SH-SY5Y (cell line): Measurements from ENCODE around the gene LRTM2.

ENCODE experiments used
- GATA2 ChIP-seq: IDR thresholded peaks from 2 replicates; pipeline ENCODE4 v1.6.1; 2011; ENCODE audit warnings: mild to moderate bottlenecking, low read depth, low read length
- GATA3 ChIP-seq: IDR thresholded peaks from 2 replicates; pipeline ENCODE4 v1.6.1; 2011; ENCODE audit warnings: low read depth, mild to moderate bottlenecking, low read length, moderate library complexity

DNA sequence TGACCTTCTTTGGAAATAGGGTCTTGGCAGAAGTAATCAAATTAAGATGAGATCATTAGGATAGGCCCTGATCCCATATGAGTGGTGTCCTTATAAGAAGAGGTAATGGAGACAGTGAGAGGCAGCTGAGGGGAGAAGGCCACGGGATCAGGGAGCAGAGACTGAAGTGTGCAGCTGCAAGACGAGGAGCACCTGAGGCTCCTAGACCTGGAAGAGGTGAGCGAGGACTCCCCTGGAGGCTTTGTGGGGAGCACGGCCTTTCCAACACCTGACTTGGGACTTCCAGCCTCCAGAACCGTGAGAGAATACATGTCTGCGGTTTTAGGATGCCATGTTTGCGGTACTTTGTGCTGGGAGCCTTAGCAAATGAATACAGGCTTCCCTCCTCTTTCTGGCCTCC is 37.5 kb downstream of the LRTM2 start:
- no peak for TF ChIP-seq GATA3
- no peak for TF ChIP-seq GATA2
